Keratinocyte (primary cell): ENCODE results near the gene GRAP.
"Not testable (repeated sequence)": the region's sequence is repeated elsewhere in the genome, so short reads cannot be mapped to it uniquely, and the experiment has no call there.

ENCODE experiments used
- CTCF ChIP-seq, 3 experiments: IDR thresholded peaks in 1 of 3; conservative IDR thresholded peaks in 1 of 3; optimal IDR thresholded peaks in 1 of 3; 2 replicates in 2 of 3; 3 replicates in 1 of 3; pipeline versions ENCODE3 to v1.5.1; 2011; ENCODE audit warnings: low read length in 3 of 3, mild to moderate bottlenecking in 3 of 3, moderate library complexity in 2 of 3, control low read depth in 1 of 3, inconsistent platforms in 1 of 3; ENCODE audit not compliant: insufficient read depth in 2 of 3; ENCODE audit errors: extremely low read depth in 1 of 3
- EZH2 ChIP-seq: IDR thresholded peaks from one replicate; pipeline ENCODE4 v1.6.1; 2012; ENCODE audit warnings: inconsistent platforms, mild to moderate bottlenecking, low read length, moderate library complexity

DNA sequence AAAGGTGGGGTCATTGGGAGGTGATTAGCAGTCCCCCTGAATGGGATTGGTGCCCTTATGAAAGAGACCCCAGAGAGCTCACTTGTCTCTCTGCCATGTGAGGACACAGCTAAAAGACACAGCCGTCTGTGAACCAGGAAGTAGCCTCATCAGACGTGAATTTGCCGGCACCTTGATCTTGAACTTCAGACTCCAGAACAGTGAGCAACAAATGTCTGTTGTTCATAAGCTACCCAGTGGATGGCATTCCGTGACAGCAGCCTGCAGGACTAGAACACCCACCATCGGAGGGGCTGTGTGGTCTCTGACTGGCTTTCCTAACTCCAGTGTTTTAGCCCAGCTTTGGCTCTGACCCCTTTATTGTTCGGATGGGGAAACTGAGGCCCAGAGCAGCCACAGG is 9.2 kb downstream of the GRAP start:
- not testable (repeated sequence) for TF ChIP-seq EZH2; CTCF (optimal IDR thresholded peaks at IDR 0.05 in 1 of 3, IDR thresholded peaks at IDR 0.05 in 1 of 3, conservative IDR thresholded peaks at IDR 0.05 in 1 of 3; ENCODE audit: extremely low read depth in 1 of 3, insufficient read depth in 2 of 3, low read length in 3 of 3)
